ENCODE results near the gene CD209.

DNA sequence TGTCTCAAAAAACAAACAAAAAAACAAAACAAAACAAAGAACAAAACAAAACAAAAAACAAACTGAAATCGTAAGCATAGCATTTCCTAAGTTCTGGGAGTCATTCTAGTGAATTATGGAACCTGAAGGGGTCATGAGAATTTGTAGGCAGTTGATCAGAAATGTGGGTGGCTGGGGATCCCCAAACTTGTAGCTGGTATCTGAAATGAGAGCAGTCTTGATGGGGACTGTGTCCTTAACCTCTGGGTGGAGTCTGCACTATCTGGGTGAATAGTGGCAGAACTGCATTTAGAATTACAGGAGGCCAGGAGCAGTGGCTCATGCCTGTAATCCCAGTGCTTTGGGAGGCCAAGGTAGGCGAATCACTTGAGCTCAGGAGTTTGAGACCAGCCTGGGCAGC is 21.5 kb downstream of the CD209 start:
- TF ChIP-seq, protein P1, sequence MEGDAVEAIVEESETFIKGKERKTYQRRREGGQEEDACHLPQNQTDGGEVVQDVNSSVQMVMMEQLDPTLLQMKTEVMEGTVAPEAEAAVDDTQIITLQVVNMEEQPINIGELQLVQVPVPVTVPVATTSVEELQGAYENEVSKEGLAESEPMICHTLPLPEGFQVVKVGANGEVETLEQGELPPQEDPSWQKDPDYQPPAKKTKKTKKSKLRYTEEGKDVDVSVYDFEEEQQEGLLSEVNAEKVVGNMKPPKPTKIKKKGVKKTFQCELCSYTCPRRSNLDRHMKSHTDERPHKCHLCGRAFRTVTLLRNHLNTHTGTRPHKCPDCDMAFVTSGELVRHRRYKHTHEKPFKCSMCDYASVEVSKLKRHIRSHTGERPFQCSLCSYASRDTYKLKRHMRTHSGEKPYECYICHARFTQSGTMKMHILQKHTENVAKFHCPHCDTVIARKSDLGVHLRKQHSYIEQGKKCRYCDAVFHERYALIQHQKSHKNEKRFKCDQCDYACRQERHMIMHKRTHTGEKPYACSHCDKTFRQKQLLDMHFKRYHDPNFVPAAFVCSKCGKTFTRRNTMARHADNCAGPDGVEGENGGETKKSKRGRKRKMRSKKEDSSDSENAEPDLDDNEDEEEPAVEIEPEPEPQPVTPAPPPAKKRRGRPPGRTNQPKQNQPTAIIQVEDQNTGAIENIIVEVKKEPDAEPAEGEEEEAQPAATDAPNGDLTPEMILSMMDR (IDR thresholded peaks at IDR 0.05; ENCODE audit: borderline replicate concordance, extremely low read depth, low read length, poor library complexity, severe bottlenecking): no peak
- no peak for TF ChIP-seq EZH2 (IDR thresholded peaks at IDR 0.05; ENCODE audit: borderline replicate concordance, low read depth, low read length, severe bottlenecking)
